Heart right ventricle (tissue), 16 donors: ENCODE data around the gene LIM2. TPM values are rescaled to one million over a fixed set of nuclear protein-coding genes. Genes with fewer than 3 reads are reported as not detected.
A peak's percentile ranks its signal among the peaks of the same experiment; 100 is the strongest.

Source experiments
- ATAC-seq, 8 donors: fragments of 200-7000 bp; cut with Tn5 transposase; one replicate each; pipeline ENCODE4 v1.9.1; 2020; ENCODE audit warnings: mild to moderate bottlenecking in 8 of 8, moderate library complexity in 8 of 8, moderate number of reproducible peaks in 1 of 8
- DNase-seq, 2 donors: peaks; one replicate each; pipeline ENCODE4 v3.0.0-alpha.2; 2020
- H3K27ac ChIP-seq, 10 donors: fragments of 200-600 bp; sonication (generic) in 2 of 10; one replicate each; pipeline versions ENCODE4 v1.5.0 to v1.8.0; 2020 to 2022; ENCODE audit warnings: mild to moderate bottlenecking in 3 of 10
- H3K27me3 ChIP-seq, 7 donors: fragments of 200-600 bp; one replicate each; pipeline ENCODE4 v1.8.0; 2021 to 2022; ENCODE audit warnings: mild to moderate bottlenecking in 2 of 7
- H3K36me3 ChIP-seq, 9 donors: fragments of 200-600 bp; sonication (generic) in 1 of 9; one replicate each; pipeline versions ENCODE4 v1.5.0 to v1.8.0; 2020 to 2022; ENCODE audit warnings: mild to moderate bottlenecking in 2 of 9
- H3K4me1 ChIP-seq, 9 donors: fragments of 200-600 bp; sonication (generic) in 1 of 9; one replicate each; pipeline versions ENCODE4 v1.5.0 to v1.8.0; 2020 to 2022; ENCODE audit warnings: mild to moderate bottlenecking in 4 of 9
- H3K4me3 ChIP-seq, 10 donors: fragments of 200-600 bp; sonication (generic) in 2 of 10; one replicate each; pipeline versions ENCODE4 v1.5.0 to v1.8.0; 2020 to 2022; ENCODE audit warnings: mild to moderate bottlenecking in 7 of 10, moderate library complexity in 2 of 10
- H3K9me3 ChIP-seq, 11 donors: fragments of 200-600 bp in 10 of 11; sonication (generic) in 2 of 11; one replicate each; pipeline versions ENCODE4 v1.5.0 to v1.8.0; 2013 to 2022; ENCODE audit warnings: mild to moderate bottlenecking in 2 of 11, control low read depth in 1 of 11, moderate library complexity in 1 of 11
- WGBS, 2 donors: extraction: QIAGEN DNeasy Blood & Tissue Kit; methylation state at CpG; one replicate each; pipeline ENCODE4 v1.1.7; 2013; ENCODE audit warnings: inconsistent platforms in 1 of 2; 5-methylcytosine and 5-hydroxymethylcytosine counted together
- intact Hi-C, 10 donors: fragments of 100-400 bp; cut with DNase I; formaldehyde crosslinking; loops; one replicate each; pipeline versions ENCODE4 v1.11.1 to v1.14.2; 2022
- polyA plus RNA-seq, 2 donors: library from polyadenylated mRNA; stranded (reverse); fragments of 200-250 nt; gene quantifications; one replicate each; pipeline ENCODE4 v1.2.3, GENCODE V29; 2013
- total RNA-seq, 10 donors: library from RNA; stranded (reverse); fragmentation: NEBNext Ultra II Directional in 3 of 10; extraction: Animal tissue kit (Norgen Biotek cat#: 25700) in 3 of 10; gene quantifications; one replicate each; pipeline versions ENCODE4 v1.2.1 to v1.2.4, GENCODE V29; 2021 to 2023
- TF ChIP-seq, protein P1 (sequence below), 9 donors: fragments of 200-600 bp; sonication (generic) in 2 of 9; IDR thresholded peaks; one replicate each; pipeline versions ENCODE4 v1.5.0 to v1.8.0; 2021 to 2022; ENCODE audit warnings: antibody characterized with exemption in 9 of 9, mild to moderate bottlenecking in 5 of 9, moderate library complexity in 1 of 9
- donor health status: Arrhythmogenic right ventricular cardiomyopathy.
- donor health status: ischemic (EF 13 %, LVEDD 7.1; RV severe dilation, severe dysfunction).
- donor health status: healthy with polysubstance abuse.
- donor health status: DM: no; HTN: yes; CAD: no.
- donor health status: DM: no; HTN: no; CAD: no.
- donor health status: ischemic (EF 25% LVEDD 6.9; RV normal size, moderate dysfunction).
- donor health status: ischemic (EF 25% LVEDD 5.7; RV mildly dilated, moderate dysfunction).
- donor health status: healthy.
- donor health status: DM: yes; HTN: yes; CAD: no.
- donor health status: Ischemic cardiomyopathy.
- donor health status: ischemic (EF 35%, LVEDD 5.7; RV mildly dilated, moderate dysfunction).
- donor health status: nonischemic (EF 11% LVEDD 7.7; RV severe dilation, severe dysfunction).
- donor health status: DM: yes; HTN: yes; CAD: no.
- donor health status: PGD.
- donor health status: ischemic (EF 29% LVEDD 5.4; RV normal size, mild dysfunction).
- donor health status: nonischemic (EF 23%, LVEDD 6.1; RV moderate dilation, normal function).

Gene LIM2
- total and polyA plus RNA-seq, 12 donors, result not detected

DNA sequence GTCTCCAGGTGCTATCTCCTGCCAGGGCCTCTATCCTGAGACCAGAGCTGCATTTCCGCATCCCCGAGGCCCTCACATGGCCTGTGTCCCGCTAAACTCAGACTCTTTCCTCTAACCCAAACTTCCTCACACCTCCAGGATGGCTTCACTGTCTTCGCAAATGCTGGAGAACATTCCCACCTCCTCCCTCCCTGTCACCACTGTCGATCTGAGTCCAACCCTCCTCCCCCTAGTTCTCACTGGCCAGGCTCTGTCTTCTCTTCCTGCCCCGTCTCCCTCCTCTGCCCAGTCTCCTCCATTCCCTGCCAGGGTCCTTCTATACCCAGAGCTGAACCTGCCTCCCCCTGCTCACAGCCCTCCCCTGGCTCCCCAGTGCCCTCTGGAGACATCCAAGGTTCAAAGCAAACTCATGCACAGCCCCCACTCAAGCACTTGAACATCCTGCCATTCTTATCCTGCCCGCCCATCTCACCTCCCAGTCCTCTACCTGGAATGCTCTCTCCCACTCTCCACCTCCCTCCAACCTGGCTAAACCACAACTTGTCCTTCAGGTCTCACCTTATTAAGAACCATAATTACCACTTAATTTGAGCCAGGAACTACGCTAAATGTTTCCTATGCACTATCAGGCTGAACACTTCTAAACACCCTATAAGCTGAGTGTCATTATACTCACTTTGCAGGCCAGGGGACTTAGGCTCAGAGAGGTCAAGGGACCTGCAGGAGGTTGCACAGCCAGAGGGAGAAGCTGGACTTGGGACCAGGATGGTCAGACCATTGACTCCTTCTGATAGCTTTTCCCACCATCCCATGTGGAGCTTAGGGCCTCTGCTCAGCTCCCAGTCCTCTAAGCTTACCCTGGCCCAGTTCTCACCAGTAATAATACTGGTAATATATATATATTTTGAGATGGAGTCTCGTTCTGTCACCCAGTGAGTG lies 44.9 kb downstream of the LIM2 start:
- Histone ChIP-seq H3K36me3 (peaks cover 0 to 38% (median 22%) of the 10 kb centered on the region in 9 donors), H3K27ac (no peak overlapping the region), H3K9me3 (no peaks in the 10 kb centered on the region), H3K4me3 (no peak overlapping the region), H3K4me1 (peaks cover 0 to 24% (median 19%) of the 10 kb centered on the region in 9 donors), H3K27me3 (no peaks in the 10 kb centered on the region)
- intact Hi-C loops, result loop anchor here in 1 of 10 donors (10.0 kb wide), 1 partner anchor 312 kb away; no protein-coding TSS in a partner anchor
- ATAC-seq (no peak), DNase-seq (no peak)
- 40 to 52% methylated on average over 9 of the region's 9 CpGs for WGBS, 2 donors
- TF ChIP-seq, protein P1, sequence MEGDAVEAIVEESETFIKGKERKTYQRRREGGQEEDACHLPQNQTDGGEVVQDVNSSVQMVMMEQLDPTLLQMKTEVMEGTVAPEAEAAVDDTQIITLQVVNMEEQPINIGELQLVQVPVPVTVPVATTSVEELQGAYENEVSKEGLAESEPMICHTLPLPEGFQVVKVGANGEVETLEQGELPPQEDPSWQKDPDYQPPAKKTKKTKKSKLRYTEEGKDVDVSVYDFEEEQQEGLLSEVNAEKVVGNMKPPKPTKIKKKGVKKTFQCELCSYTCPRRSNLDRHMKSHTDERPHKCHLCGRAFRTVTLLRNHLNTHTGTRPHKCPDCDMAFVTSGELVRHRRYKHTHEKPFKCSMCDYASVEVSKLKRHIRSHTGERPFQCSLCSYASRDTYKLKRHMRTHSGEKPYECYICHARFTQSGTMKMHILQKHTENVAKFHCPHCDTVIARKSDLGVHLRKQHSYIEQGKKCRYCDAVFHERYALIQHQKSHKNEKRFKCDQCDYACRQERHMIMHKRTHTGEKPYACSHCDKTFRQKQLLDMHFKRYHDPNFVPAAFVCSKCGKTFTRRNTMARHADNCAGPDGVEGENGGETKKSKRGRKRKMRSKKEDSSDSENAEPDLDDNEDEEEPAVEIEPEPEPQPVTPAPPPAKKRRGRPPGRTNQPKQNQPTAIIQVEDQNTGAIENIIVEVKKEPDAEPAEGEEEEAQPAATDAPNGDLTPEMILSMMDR (IDR thresholded peaks at IDR 0.05), result no peak

GRCh38 chr19:51341976-51342580 lies 45.7 kb downstream of the LIM2 start, which contains the start of gene VSIG10L:
TSS of gene VSIG10L (minus strand) at chr19:51342139. CDS start at chr19:51342124, 15 bp downstream.
- DNase-seq (no peak), ATAC-seq (no peak)
- peaks cover 0 to 30% (median 22%) of the 10 kb centered on the region in 9 donors for H3K36me3 ChIP-seq
- WGBS, 2 donors, result 54 to 55% methylated on average over 3 of the region's 3 CpGs
- intact Hi-C loops, result loop anchor here in 2 of 10 donors (2.0 to 10.0 kb wide), 2 partner anchors 97 to 313 kb away; no protein-coding TSS in a partner anchor
- H3K9me3 ChIP-seq, result no peaks in the 10 kb centered on the region
- H3K27ac ChIP-seq, result peak within 1 kb of the TSS in 1 of 10 donors; percentile 72
- TF ChIP-seq, protein P1 (IDR thresholded peaks at IDR 0.05), result no peak
- peaks cover 0 to 24% (median 19%) of the 10 kb centered on the region in 9 donors for H3K4me1 ChIP-seq
- H3K4me3 ChIP-seq, result no peak within 1 kb of the TSS
- no peaks in the 10 kb centered on the region for H3K27me3 ChIP-seq

DNA sequence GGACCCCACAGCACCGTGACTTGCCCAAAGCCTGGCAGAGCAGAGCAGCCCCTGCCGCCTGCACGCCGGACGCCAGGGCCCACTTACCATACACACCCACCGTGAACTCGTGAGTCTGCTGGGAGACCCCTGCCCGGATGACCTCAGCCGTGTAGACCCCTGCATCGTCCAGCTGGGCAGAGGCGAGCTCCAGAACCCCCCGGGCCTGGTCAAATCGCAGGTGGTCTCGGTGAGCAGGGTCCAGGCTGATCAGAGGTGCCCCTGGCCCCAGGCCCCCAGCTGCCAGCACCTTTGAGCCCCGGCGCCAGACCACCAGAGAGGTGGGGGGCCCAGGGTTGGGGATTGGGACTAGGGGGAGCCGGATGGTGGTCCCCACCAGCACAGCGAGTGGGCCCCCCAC lies 46.7 kb downstream of the LIM2 start:
- Histone ChIP-seq H3K9me3 (no peaks in the 10 kb centered on the region), H3K36me3 (peaks cover 0 to 19% (median 12%) of the 10 kb centered on the region in 9 donors), H3K4me1 (peaks cover 0 to 24% (median 19%) of the 10 kb centered on the region in 9 donors), H3K27ac (peak overlapping the region in 1 of 10 donors; percentile 72), H3K4me3 (no peak overlapping the region), H3K27me3 (no peaks in the 10 kb centered on the region)
- no peak for DNase-seq
- TF ChIP-seq, protein P1 (IDR thresholded peaks at IDR 0.05), result no peak
- intact Hi-C loops, result loop anchor here in 2 of 10 donors (2.0 to 10.0 kb wide), 2 partner anchors 98 to 314 kb away; no protein-coding TSS in a partner anchor
- no peak for ATAC-seq
- WGBS, 2 donors, result 94 to 95% methylated on average over 18 of the region's 18 CpGs
